Adrenal gland (tissue), 5 donors: Measurements from ENCODE around the gene BACE2.

Experiments
- POLR2A ChIP-seq, 2 donors: fragments of 450-650 bp; IDR thresholded peaks; one replicate each; pipeline ENCODE4 v1.6.1; 2017; ENCODE audit warnings: antibody characterized with exemption in 2 of 2, mild to moderate bottlenecking in 2 of 2, moderate library complexity in 1 of 2
- TF ChIP-seq, protein P1 (sequence below), 6 experiments: fragments of 450-650 bp in 4 of 6; fragments of 200-600 bp in 2 of 6; sonication (generic) in 1 of 6; IDR thresholded peaks; 1 replicate in 5 of 6; 2 replicates in 1 of 6; pipeline versions ENCODE4 v1.5.1 to v1.8.0; 2016 to 2021; ENCODE audit warnings: antibody characterized with exemption in 6 of 6, mild to moderate bottlenecking in 2 of 6, moderate library complexity in 1 of 6
- donor health status: DM: no; HTN: no; CAD: no.

DNA sequence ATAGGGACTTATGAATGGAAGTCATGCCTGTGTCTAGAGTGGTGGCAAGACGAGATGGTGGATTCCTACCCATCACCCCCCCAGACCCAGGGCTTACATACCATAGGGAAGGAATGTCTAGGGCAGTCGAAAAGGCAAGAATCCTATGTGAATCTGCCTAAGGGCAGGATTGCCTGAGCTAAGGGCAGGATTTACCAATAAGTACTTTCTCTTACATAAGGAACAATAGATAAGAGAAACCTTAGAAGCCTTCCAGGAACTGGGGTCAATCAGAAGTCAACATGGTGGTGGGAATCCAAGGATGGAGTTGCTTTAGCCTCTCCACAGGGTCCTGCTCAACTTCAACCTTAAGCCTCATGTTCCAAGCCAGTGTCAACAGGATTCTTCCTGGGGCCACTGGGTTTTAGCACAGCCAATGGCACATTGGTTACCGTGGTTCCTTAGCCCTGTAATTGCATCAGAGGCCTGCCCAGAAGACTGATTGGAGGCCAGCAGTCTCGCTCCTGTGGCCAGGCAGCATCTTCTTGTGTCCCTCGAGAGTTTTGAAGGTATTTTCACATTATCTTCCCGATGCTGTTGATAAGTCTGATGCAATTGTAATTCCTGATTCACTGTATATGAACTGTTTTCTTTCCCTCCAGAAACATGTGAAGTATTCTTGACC lies 20.7 kb downstream of the BACE2 start:
- TF ChIP-seq, protein P1, sequence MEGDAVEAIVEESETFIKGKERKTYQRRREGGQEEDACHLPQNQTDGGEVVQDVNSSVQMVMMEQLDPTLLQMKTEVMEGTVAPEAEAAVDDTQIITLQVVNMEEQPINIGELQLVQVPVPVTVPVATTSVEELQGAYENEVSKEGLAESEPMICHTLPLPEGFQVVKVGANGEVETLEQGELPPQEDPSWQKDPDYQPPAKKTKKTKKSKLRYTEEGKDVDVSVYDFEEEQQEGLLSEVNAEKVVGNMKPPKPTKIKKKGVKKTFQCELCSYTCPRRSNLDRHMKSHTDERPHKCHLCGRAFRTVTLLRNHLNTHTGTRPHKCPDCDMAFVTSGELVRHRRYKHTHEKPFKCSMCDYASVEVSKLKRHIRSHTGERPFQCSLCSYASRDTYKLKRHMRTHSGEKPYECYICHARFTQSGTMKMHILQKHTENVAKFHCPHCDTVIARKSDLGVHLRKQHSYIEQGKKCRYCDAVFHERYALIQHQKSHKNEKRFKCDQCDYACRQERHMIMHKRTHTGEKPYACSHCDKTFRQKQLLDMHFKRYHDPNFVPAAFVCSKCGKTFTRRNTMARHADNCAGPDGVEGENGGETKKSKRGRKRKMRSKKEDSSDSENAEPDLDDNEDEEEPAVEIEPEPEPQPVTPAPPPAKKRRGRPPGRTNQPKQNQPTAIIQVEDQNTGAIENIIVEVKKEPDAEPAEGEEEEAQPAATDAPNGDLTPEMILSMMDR (IDR thresholded peaks at IDR 0.05), result no peak
- TF ChIP-seq POLR2A (IDR thresholded peaks at IDR 0.05), result no peak
